IPS-18a (cell line): ENCODE measurements around the gene MINDY3.

Experiments
- H3K27ac ChIP-seq: one replicate; pipeline ENCODE4 v1.5.1; 2013; ENCODE audit warnings: low read length
- H3K27me3 ChIP-seq: one replicate; pipeline ENCODE4 v1.6.1; 2013; ENCODE audit warnings: mild to moderate bottlenecking, low read length; ENCODE audit not compliant: control insufficient read depth, insufficient read depth
- H3K36me3 ChIP-seq: one replicate; pipeline ENCODE4 v1.6.1; 2013; ENCODE audit warnings: low read depth, low read length; ENCODE audit not compliant: control insufficient read depth
- H3K4me1 ChIP-seq: one replicate; pipeline ENCODE4 v1.6.1; 2013; ENCODE audit warnings: low read depth, low read length; ENCODE audit not compliant: control insufficient read depth
- H3K4me3 ChIP-seq: one replicate; pipeline ENCODE4 v1.5.1; 2013; ENCODE audit warnings: low read length
- H3K9ac ChIP-seq: one replicate; pipeline ENCODE4 v1.6.1; 2013; ENCODE audit warnings: mild to moderate bottlenecking, low read length, moderate library complexity
- H3K9me3 ChIP-seq: one replicate; pipeline ENCODE4 v1.6.1; 2013; ENCODE audit warnings: low read depth, low read length; ENCODE audit not compliant: control insufficient read depth

MINDY3 gene

GRCh38 chr10:15801641-15802040 lies 58.7 kb downstream of the MINDY3 start:
- Histone ChIP-seq H3K36me3 (no peaks in the 10 kb centered on the region), H3K27me3 (no peaks in the 10 kb centered on the region), H3K27ac (no peak overlapping the region)

DNA sequence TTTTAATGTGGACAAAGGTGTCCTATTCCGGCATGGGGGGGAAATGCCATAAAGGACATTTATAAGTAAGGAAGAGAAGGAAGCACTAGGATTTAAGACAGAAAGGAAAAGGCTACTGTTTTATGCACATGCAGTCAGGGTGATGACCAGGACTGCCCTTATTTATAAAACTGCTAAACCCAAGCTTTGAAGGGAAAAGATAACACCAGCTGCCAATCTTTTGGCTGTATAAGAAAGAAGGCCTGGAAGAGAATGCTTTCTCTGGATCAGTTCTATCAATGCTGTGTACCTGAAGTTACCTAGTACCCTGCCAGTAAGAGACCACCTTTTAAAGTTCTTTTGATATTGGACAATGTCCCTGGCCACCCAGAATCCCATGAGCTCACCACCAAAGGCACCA lies 59.2 kb downstream of the MINDY3 start:
- Histone ChIP-seq H3K27ac (no peak overlapping the region), H3K9me3 (no peaks in the 10 kb centered on the region), H3K9ac (no peak overlapping the region), H3K36me3 (no peaks in the 10 kb centered on the region), H3K4me1 (peaks cover 7% of the 10 kb centered on the region), H3K27me3 (no peaks in the 10 kb centered on the region), H3K4me3 (no peak overlapping the region)

More at GRCh38 chr10:15801641-15802040, 58.7 kb downstream of the MINDY3 start:
- Histone ChIP-seq H3K4me1 (peaks cover 7% of the 10 kb centered on the region), H3K9ac (no peak overlapping the region), H3K9me3 (no peaks in the 10 kb centered on the region), H3K4me3 (no peak overlapping the region)

DNA sequence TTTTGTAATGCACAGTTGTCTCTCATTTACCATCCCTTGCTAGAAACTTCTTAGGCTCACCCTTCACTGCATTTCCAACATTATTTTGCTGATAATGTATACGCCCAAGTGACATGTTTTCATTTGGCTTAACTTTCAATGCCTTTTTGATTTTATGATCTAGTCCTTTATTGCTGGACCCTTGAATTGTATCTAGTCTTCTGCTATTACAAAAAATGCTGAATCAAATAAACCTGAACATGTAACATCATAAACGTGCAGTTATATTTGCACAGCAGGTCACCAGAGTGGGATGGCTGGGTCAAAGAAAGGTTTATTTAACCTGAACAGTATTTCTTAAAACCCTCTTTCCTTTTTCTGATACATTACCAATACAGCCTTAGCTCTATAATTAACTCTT lies 63.0 kb downstream of the MINDY3 start:
- no peak overlapping the region for H3K27ac ChIP-seq
- no peak overlapping the region for H3K4me3 ChIP-seq
- no peaks in the 10 kb centered on the region for H3K27me3 ChIP-seq
- no peaks in the 10 kb centered on the region for H3K36me3 ChIP-seq
- H3K9ac ChIP-seq, result no peak overlapping the region
- peaks cover 3% of the 10 kb centered on the region for H3K4me1 ChIP-seq
- no peaks in the 10 kb centered on the region for H3K9me3 ChIP-seq

- H3K4me1 ChIP-seq, result no peaks in the 10 kb centered on the region
- H3K9ac ChIP-seq, result no peak overlapping the region
- no peak overlapping the region for H3K4me3 ChIP-seq
Measured at GRCh38 chr10:15796762-15797161, 63.5 kb downstream of the MINDY3 start.

DNA sequence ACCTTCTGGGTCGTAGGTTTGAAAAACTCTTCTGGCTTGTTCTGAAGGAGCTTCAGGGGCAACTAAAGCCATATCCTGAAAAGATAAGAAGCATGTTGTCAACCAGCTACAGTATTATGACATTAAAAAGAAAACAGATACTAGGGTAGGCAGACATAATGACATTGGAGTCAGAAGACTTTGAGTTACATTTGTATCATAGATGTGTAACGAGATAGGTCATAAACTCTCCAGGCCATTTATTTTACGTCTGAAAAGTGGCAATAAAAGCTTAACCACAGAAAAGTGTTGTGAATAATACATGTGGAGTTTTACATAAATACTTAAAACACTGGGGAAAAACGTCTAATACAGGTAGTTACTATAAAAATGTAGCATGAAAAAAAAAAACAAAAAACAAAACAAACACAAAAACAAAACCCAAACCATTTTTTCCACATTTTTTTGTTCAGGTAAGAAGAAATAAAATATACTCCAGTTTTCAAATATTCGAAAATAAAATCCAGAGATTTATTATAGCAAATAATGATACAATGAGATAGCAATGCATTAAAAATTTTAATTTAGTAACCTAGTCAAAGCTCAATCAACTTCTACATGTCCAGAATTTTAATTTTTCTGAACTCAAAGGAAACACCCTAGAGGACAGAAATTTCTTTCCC lies 64.1 kb downstream of the MINDY3 start:
- no peak overlapping the region for H3K4me3 ChIP-seq
- no peaks in the 10 kb centered on the region for H3K27me3 ChIP-seq
- H3K9ac ChIP-seq, result no peak overlapping the region
- H3K36me3 ChIP-seq, result no peaks in the 10 kb centered on the region
- no peak overlapping the region for H3K27ac ChIP-seq
- no peaks in the 10 kb centered on the region for H3K9me3 ChIP-seq
- H3K4me1 ChIP-seq, result no peaks in the 10 kb centered on the region

More at GRCh38 chr10:15796762-15797161, 63.5 kb downstream of the MINDY3 start:
- no peak overlapping the region for H3K27ac ChIP-seq
- no peaks in the 10 kb centered on the region for H3K9me3 ChIP-seq
- H3K36me3 ChIP-seq, result no peaks in the 10 kb centered on the region
- no peaks in the 10 kb centered on the region for H3K27me3 ChIP-seq

GRCh38 chr10:15795036-15795792 lies 65.1 kb downstream of the MINDY3 start:
- H3K27me3 ChIP-seq, result no peaks in the 10 kb centered on the region
- no peak overlapping the region for H3K27ac ChIP-seq
- H3K4me1 ChIP-seq, result no peaks in the 10 kb centered on the region
- H3K4me3 ChIP-seq, result no peak overlapping the region
- H3K36me3 ChIP-seq, result no peaks in the 10 kb centered on the region
- no peak overlapping the region for H3K9ac ChIP-seq
- H3K9me3 ChIP-seq, result no peaks in the 10 kb centered on the region

DNA sequence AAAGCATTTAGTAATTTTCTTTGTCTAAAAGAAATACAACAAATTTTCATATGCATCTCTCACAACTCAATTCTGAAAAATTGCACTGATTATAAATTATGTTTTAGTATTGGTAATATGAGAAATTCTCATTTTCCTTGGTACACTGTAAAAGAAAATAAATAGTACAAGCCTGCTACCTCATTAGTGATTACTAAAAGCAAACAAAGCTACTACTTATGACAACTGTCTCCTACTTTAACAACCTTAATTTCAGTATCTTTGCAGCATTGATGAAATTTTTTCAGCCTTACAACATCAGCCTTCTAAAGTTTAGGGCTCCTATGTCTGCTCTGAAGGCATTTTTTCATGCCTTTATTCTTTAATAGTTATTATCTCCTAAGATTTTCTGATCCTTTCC lies 65.7 kb downstream of the MINDY3 start:
- H3K9ac ChIP-seq, result no peak overlapping the region
- no peak overlapping the region for H3K4me3 ChIP-seq
- H3K27ac ChIP-seq, result no peak overlapping the region
- no peaks in the 10 kb centered on the region for H3K9me3 ChIP-seq
- no peaks in the 10 kb centered on the region for H3K27me3 ChIP-seq
- H3K36me3 ChIP-seq, result no peaks in the 10 kb centered on the region
- no peaks in the 10 kb centered on the region for H3K4me1 ChIP-seq

DNA sequence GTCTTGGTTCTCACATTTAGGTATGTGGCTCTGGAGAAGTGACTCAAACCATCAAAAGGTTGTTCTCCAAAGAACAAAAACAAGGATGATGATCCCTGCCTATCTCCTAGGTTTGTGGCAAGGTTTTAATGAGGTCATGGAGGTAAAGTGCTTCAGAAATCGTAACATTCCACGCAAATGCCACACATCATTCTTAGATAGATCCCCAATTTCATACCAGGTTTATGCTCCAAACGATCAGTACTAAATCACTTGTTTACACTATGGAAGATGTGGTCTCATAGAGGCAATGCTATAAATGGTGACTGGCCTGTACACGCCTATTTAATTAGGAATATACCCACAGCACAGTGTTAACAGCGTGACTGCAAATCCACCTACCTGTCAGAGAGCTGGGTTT lies 66.6 kb downstream of the MINDY3 start:
- no peaks in the 10 kb centered on the region for H3K36me3 ChIP-seq
- no peak overlapping the region for H3K27ac ChIP-seq
- no peaks in the 10 kb centered on the region for H3K4me1 ChIP-seq
- H3K27me3 ChIP-seq, result no peaks in the 10 kb centered on the region
- H3K9me3 ChIP-seq, result no peaks in the 10 kb centered on the region
- no peak overlapping the region for H3K9ac ChIP-seq
- H3K4me3 ChIP-seq, result no peak overlapping the region

DNA sequence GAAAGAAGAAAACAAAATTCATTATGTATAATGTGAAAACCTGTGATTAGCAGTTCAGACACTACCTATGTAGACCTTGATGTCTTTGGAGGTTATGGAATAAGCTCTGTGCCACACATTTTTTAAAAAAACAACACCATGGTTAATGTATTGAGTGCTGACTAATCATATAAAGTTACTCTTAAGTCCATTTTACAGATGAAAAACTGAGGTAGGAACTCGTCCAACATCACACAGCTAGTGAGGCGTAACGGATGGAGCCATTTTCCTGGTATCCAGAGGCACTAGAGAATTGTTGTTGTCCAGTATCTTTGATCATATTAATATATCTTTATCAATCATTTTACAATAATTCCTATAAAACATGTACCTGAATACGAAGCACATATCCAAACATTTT lies 67.5 kb downstream of the MINDY3 start:
- no peak overlapping the region for H3K4me3 ChIP-seq

GRCh38 chr10:15791816-15792524 lies 68.3 kb downstream of the MINDY3 start:
- Histone ChIP-seq H3K4me1 (no peaks in the 10 kb centered on the region), H3K36me3 (no peaks in the 10 kb centered on the region), H3K27me3 (no peaks in the 10 kb centered on the region), H3K27ac (no peak overlapping the region), H3K9ac (no peak overlapping the region), H3K9me3 (no peaks in the 10 kb centered on the region), H3K4me3 (no peak overlapping the region)

More for the DNA sequence above, 67.5 kb downstream of the MINDY3 start:
- Histone ChIP-seq H3K27me3 (no peaks in the 10 kb centered on the region), H3K36me3 (no peaks in the 10 kb centered on the region), H3K4me1 (no peaks in the 10 kb centered on the region), H3K9ac (no peak overlapping the region), H3K9me3 (no peaks in the 10 kb centered on the region), H3K27ac (no peak overlapping the region)

GRCh38 chr10:15789793-15790525 lies 70.3 kb downstream of the MINDY3 start:
- Histone ChIP-seq H3K27me3 (no peaks in the 10 kb centered on the region), H3K9ac (no peak overlapping the region), H3K9me3 (no peaks in the 10 kb centered on the region), H3K27ac (no peak overlapping the region), H3K4me1 (no peaks in the 10 kb centered on the region), H3K4me3 (no peak overlapping the region), H3K36me3 (no peaks in the 10 kb centered on the region)
